Muscle layer of colon (tissue), 2 donors: Measurements from ENCODE around the gene USP24.
"Not testable (repeated sequence)": the region's sequence is repeated elsewhere in the genome, so short reads cannot be mapped to it uniquely, and the experiment has no call there.

ENCODE experiments used
- H3K27ac ChIP-seq: one replicate; pipeline ENCODE4 v1.7.0; 2013; ENCODE audit warnings: low read depth, mild to moderate bottlenecking, low read length, moderate library complexity
- H3K27me3 ChIP-seq, 2 donors: one replicate each; pipeline ENCODE4 v1.7.0; 2013; ENCODE audit warnings: low read length in 2 of 2, mild to moderate bottlenecking in 2 of 2; ENCODE audit not compliant: insufficient read depth in 2 of 2, control insufficient read depth in 1 of 2
- H3K36me3 ChIP-seq: one replicate; pipeline ENCODE4 v1.7.0; 2013; ENCODE audit warnings: mild to moderate bottlenecking, low read length; ENCODE audit not compliant: insufficient read depth
- H3K4me1 ChIP-seq: one replicate; pipeline ENCODE4 v1.7.0; 2013; ENCODE audit warnings: mild to moderate bottlenecking, low read length; ENCODE audit not compliant: insufficient read depth
- H3K4me3 ChIP-seq, 2 donors: one replicate each; pipeline ENCODE4 v1.7.0; 2013; ENCODE audit warnings: low read length in 2 of 2, low read depth in 1 of 2, mild to moderate bottlenecking in 1 of 2, moderate library complexity in 1 of 2
- H3K9ac ChIP-seq: one replicate; pipeline ENCODE4 v1.7.0; 2013; ENCODE audit warnings: low read length
- H3K9me3 ChIP-seq: one replicate; pipeline ENCODE4 v1.7.0; 2013; ENCODE audit warnings: mild to moderate bottlenecking, low read length
- donor health status: abdominal sarcoma.
- donor health status: Adenocarcinoma of cecum.

Gene USP24

DNA sequence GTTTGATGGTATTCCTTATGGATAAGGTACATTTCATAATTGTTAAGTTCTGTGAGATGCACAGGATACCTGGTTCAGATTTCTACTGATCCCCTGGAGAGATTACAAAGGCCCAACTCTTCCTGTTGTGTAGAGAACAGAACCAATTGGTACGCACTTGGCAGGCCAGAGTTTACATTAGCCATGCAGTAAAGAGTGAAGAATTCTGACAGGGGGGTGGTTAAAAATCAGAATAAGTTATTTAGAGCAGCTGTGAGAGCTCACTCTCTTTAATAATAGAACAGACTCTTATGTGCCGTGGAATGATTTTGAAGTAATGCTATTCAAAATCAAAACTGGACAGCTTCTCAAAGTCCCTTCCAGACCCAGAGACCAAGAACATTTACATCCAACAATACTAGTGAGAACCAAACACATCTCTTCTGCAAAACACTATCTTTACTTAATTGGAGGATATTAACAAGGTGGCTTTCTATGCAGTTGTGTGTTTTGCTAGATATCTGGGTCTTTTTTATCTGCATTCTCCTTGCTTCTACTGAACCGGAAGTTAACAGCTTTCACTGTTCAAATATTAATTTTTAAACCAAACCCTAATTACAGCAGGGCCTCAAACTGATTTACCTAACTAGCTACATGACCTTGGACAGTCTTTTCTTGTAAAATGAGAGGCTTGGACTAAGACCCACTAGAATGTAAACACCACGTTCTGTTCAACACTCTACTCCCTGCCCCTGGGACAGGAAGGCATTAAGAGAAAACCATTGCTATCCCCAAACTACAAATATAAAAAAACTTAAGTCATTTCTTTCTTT, 4.0 kb downstream of the USP24 start:
- peak overlapping the region in 1 of 2 donors; percentile 26 for H3K4me3 ChIP-seq
- no peaks in the 10 kb centered on the region for H3K9me3 ChIP-seq
- H3K27ac ChIP-seq, result peak overlapping the region; percentile 58
- no peaks in the 10 kb centered on the region for H3K27me3 ChIP-seq
- no peak overlapping the region for H3K9ac ChIP-seq
- H3K36me3 ChIP-seq, result no peaks in the 10 kb centered on the region
- peaks cover 43% of the 10 kb centered on the region for H3K4me1 ChIP-seq

DNA sequence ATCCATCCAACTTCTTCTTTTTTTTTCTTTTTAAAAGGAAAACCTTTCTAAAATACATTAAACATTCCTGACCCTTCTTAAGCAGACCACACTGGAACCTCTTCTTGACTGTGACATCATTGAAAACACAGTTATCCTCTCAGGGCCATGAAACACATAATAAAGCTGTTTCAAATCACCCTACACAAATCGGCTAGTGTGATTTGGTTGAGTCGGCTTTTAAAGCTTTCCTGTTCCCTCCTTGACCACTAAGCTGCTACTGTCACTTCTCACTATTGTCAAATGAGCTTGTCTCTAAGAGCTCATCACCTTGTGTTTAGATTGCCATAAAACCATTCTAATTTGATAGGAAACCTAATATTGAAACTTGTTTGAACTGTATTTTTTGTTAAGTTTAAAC, 5.9 kb downstream of the USP24 start:
- no peaks in the 10 kb centered on the region for H3K27me3 ChIP-seq
- H3K4me1 ChIP-seq, result peaks cover 52% of the 10 kb centered on the region
- no peaks in the 10 kb centered on the region for H3K36me3 ChIP-seq
- no peaks in the 10 kb centered on the region for H3K9me3 ChIP-seq
- H3K4me3 ChIP-seq, result no peak overlapping the region
- no peak overlapping the region for H3K9ac ChIP-seq
- H3K27ac ChIP-seq, result no peak overlapping the region

DNA sequence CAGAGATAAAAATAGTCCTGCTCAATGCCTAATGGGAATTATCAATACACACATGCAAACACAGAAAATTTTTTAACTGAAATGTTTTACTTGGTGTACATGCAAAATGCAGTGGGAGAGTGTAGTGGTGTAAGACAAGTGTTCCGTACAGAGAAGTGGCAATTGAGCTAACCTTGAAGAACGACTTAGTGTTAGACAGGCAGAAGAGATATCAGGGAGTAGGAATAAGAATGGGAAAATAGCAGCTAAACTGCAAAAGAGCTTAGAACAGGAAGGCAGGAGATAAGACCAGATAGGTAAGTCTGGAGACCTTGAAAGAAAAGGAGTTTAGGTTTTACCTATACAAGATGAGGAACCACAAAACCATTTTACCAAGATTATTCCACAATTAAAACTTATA, 9.0 kb downstream of the USP24 start:
- Histone ChIP-seq H3K36me3 (no peaks in the 10 kb centered on the region), H3K4me1 (peaks cover 37% of the 10 kb centered on the region), H3K27me3 (no peaks in the 10 kb centered on the region)

DNA sequence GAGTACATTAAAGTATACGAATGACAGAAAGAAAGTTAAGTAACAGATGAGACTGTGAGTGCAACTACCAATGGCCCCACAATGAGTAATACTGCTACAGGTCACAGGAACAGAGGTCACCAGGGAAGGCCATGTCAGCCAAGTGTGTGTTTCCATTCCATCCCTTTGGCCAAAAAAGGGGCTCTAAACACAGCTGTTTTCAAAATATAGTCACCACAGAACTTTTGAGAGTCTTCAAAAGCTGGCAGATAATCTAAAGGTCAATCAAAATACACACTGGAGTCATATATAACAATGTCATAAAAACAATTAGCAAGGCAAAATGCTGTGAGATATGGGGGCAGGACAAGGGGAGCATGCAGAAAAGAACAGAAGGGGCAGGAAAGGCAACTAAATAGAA, 10.2 kb downstream of the USP24 start:
- Histone ChIP-seq H3K9ac (no peak overlapping the region), H3K4me1 (peaks cover 26% of the 10 kb centered on the region), H3K4me3 (no peak overlapping the region)

More for the DNA sequence above, 9.0 kb downstream of the USP24 start:
- no peaks in the 10 kb centered on the region for H3K9me3 ChIP-seq
- H3K9ac ChIP-seq, result no peak overlapping the region
- no peak overlapping the region for H3K27ac ChIP-seq
- no peak overlapping the region for H3K4me3 ChIP-seq

DNA sequence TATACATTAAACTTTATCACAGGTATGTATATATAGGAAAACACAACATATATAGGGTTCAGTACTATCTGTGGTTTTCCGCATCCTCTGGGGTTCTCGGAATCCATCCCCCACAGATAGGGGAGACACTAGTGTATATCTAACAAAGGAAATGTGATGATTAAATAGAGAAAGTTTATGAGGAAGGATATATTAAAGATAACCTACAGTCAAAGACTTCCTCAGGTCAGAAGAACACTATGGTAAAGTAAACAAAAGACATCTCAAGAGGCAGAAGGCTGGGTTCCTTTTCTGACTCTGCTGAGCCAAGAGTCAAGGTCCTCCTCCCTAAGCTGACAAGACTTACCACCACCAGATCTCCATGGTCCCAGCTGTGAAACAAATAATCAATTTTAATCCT, 12.1 kb downstream of the USP24 start:
- Histone ChIP-seq H3K4me3 (no peak overlapping the region), H3K4me1 (peaks cover 20% of the 10 kb centered on the region), H3K27ac (no peak overlapping the region), H3K9me3 (no peaks in the 10 kb centered on the region), H3K36me3 (no peaks in the 10 kb centered on the region), H3K9ac (no peak overlapping the region), H3K27me3 (no peaks in the 10 kb centered on the region)

More for the DNA sequence above, 10.2 kb downstream of the USP24 start:
- Histone ChIP-seq H3K27ac (no peak overlapping the region), H3K9me3 (no peaks in the 10 kb centered on the region), H3K36me3 (no peaks in the 10 kb centered on the region), H3K27me3 (no peaks in the 10 kb centered on the region)

DNA sequence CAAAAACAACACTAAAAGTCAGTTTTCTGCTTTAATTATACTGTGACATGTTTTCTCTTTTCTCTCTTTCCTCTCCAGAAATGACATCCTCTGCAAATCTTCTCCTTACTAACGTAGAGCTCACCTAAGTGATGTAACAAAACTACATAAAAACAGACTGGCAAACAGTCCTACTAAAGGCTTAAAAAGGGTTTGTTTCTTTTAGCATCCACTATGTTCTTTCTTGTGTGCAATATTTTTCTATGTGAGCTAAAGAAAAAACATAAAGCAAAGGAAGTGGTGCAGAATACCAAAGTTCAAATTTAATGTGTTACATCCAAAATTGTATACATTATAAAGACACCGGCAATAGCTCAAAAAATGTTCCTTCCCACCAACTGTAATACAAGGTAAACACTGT, 14.5 kb downstream of the USP24 start:
- Histone ChIP-seq H3K36me3 (no peaks in the 10 kb centered on the region), H3K9me3 (no peaks in the 10 kb centered on the region), H3K4me3 (no peak overlapping the region), H3K27ac (no peak overlapping the region), H3K4me1 (peaks cover 38% of the 10 kb centered on the region), H3K9ac (no peak overlapping the region), H3K27me3 (no peaks in the 10 kb centered on the region)

DNA sequence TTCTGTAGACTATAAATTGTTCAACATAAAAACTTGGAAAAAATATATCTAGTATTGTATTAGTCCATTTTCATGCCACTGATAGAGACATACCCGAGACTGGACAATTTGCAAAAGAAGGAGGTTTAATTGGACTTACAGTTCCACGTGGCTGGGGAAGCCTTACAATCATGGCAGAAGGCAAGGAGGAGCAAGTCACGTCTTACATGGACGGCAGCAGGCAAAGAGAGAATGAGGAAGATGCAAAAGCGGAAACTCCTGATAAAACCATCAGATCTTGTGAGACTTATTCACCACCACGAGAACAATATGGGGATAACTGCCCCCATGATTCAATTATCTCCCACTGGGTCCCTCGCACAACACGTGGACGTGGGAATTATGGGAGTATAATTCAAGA, 15.4 kb downstream of the USP24 start:
- not testable (repeated sequence) for H3K36me3 ChIP-seq, H3K27ac ChIP-seq, H3K9me3 ChIP-seq, H3K27me3 ChIP-seq, H3K4me3 ChIP-seq, H3K9ac ChIP-seq
- peaks cover 41% of the 10 kb centered on the region for H3K4me1 ChIP-seq

DNA sequence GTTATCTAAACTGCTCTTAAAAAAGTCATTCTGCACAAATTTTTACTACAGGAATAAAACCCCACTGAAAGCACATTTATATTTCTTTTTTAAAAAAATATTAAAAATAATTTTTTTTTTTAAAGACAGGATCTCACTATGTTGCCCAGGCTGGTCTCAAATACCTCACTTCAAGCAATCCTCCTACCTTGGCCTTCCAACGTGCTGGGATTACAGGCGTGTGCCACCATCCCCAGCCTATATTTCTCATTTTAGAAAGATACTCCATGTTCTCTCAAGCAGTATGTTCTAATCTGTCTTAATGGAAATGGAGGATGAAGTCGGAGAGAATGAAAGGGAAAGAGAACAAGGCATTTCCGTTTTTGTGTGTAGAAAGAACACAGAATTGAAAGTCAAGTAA, 17.1 kb downstream of the USP24 start:
- no peak overlapping the region for H3K27ac ChIP-seq
- peaks cover 37% of the 10 kb centered on the region for H3K4me1 ChIP-seq
- no peaks in the 10 kb centered on the region for H3K36me3 ChIP-seq

DNA sequence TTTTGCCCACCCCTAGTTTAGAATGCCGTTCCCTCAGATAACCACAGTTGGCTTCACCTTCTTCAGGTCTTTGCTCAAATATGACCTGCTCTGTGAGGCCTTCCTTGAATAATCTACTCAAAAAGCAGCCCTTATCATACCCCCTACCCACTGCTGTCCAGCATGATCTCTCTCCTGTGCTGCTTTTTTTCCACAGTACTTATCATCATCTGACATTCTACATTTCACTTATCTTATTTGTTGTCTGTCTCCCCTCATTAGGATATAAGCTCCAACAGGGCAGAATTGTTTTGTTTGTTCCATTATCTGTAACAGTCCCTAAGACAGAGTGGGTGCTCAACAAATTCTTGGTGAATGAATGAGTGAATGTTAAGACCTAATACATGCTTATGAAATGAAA, 18.1 kb downstream of the USP24 start:
- H3K9ac ChIP-seq, result no peak overlapping the region
- no peaks in the 10 kb centered on the region for H3K36me3 ChIP-seq
- no peaks in the 10 kb centered on the region for H3K9me3 ChIP-seq
- no peak overlapping the region for H3K27ac ChIP-seq
- no peaks in the 10 kb centered on the region for H3K27me3 ChIP-seq
- peaks cover 37% of the 10 kb centered on the region for H3K4me1 ChIP-seq
- H3K4me3 ChIP-seq, result no peak overlapping the region

More for the DNA sequence above, 17.1 kb downstream of the USP24 start:
- no peak overlapping the region for H3K9ac ChIP-seq
- H3K27me3 ChIP-seq, result no peaks in the 10 kb centered on the region
- no peak overlapping the region for H3K4me3 ChIP-seq
- H3K9me3 ChIP-seq, result no peaks in the 10 kb centered on the region

DNA sequence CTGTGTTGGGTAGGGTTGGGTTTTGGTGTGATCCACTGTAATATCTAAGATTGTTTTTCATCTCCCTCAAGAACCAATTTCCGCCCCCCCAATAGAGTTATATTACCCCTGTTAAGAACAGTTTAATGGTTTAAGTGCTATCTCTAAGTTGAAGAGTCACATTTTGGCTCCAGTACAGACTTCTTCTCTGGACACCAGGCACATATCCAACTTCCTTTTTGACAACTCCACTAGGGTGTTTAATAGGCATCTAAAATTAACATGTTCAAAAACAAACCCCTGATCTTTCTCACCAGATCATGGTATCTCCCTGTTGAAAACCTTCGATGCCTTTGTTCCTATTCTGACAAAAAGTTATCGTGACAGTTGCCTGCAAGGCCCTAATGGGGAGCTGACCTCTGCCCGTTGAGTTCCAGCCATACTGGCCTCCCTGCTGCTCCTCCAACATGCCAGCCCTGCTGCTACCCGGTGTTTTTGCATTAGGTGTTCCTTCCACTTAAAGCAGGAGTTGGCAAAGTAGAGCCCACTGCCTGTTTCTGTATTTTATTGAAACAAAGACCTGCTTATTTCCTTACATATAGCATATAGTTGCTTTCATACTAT, 18.6 kb downstream of the USP24 start:
- Histone ChIP-seq H3K9ac (no peak overlapping the region), H3K9me3 (no peaks in the 10 kb centered on the region), H3K27ac (no peak overlapping the region), H3K4me3 (no peak overlapping the region), H3K4me1 (peaks cover 37% of the 10 kb centered on the region), H3K27me3 (no peaks in the 10 kb centered on the region), H3K36me3 (no peaks in the 10 kb centered on the region)

DNA sequence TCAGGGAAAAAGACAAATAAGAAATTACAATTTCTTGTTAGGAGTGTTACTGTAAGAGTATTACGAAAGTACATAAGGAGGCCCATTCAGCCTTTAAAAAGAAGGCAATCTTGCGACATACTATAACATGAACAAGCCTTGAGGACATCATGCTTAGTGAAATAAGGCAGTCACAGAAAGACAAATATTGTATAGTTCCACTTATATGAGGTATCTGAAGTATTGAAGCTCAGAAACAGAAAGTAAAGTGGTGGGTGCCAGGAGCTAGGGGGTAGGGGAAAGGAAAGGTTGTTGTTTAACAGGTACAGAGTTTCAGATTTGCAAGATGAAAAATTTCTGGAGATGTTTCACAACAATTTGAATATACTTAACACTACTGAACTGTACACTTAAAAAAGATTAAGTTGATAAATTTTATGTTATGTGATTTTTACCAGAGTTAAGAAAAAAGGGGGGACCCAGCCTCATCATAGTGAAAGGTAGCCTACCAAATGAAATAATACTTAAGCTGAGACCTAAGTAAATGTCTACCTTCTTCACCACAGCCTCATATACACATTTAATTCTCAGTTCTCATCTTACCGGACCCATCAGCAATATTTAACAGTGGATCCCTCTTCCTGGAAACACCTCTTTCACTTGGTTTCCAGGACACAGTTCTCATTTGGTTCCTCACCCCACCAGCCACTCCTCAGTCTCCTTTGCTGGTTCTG, 19.5 kb downstream of the USP24 start:
- Histone ChIP-seq H3K9ac (no peak overlapping the region), H3K36me3 (no peaks in the 10 kb centered on the region), H3K27ac (no peak overlapping the region), H3K4me3 (no peak overlapping the region), H3K9me3 (no peaks in the 10 kb centered on the region), H3K4me1 (peaks cover 37% of the 10 kb centered on the region), H3K27me3 (no peaks in the 10 kb centered on the region)
